Suprapubic skin (tissue), 3 donors: ENCODE results near the gene SH3GLB2.

Source experiments
- POLR2AphosphoS5 ChIP-seq, 3 donors: sonication (generic); formaldehyde crosslinking; IDR thresholded peaks; one replicate each; pipeline ENCODE4 v1.6.1; 2017; ENCODE audit warnings: antibody characterized with exemption in 3 of 3
- TF ChIP-seq, protein P1 (sequence below), 2 donors: fragments of 200-600 bp in 1 of 2; fragments of 450-650 bp in 1 of 2; sonication (generic) in 1 of 2; IDR thresholded peaks; one replicate each; pipeline ENCODE4 v1.5.1; 2016 to 2019; ENCODE audit warnings: antibody characterized with exemption in 2 of 2, mild to moderate bottlenecking in 1 of 2, moderate library complexity in 1 of 2

DNA sequence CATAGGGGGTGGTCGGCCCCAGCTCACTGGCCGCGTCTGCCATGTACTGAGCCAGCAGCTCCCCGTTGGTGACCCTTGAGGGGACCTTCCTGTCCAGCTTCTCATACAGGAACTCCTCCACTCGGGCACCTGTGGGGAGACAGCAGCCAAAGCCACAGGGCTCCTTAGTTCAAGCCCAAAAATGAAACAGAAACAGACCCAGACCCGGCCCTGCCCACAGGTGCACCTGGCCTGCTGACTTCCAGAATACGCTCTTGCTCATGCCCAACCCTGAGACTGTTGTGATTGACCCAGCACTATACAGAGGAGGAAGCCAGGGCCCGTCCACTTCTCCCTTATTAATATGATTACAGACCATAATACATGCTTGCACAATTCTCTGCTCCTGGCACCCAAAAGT is 7.0 kb downstream of the SH3GLB2 start:
- TF ChIP-seq, protein P1, sequence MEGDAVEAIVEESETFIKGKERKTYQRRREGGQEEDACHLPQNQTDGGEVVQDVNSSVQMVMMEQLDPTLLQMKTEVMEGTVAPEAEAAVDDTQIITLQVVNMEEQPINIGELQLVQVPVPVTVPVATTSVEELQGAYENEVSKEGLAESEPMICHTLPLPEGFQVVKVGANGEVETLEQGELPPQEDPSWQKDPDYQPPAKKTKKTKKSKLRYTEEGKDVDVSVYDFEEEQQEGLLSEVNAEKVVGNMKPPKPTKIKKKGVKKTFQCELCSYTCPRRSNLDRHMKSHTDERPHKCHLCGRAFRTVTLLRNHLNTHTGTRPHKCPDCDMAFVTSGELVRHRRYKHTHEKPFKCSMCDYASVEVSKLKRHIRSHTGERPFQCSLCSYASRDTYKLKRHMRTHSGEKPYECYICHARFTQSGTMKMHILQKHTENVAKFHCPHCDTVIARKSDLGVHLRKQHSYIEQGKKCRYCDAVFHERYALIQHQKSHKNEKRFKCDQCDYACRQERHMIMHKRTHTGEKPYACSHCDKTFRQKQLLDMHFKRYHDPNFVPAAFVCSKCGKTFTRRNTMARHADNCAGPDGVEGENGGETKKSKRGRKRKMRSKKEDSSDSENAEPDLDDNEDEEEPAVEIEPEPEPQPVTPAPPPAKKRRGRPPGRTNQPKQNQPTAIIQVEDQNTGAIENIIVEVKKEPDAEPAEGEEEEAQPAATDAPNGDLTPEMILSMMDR (IDR thresholded peaks at IDR 0.05) = no peak
- no peak for TF ChIP-seq POLR2AphosphoS5 (IDR thresholded peaks at IDR 0.05)
